ENCODE results near the gene LZIC.

DNA sequence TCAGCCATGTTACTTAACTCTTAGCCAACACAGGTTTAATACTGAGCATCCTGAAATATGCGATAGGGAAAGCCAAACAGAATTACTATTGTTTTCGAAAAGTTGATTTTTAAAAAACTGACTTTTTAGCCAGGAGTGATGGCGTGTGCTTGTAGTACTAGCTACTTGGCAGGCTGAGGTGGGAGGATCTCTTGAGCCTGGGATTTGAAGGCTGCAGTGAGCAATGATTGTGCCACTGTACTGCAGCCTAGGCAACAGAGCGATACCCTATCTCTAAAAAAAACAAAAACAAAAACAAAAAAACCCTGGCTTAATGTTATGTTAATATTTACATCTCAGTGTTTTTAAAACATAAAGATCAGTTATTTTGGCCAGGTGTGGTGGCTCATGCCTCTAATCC, 16.8 kb upstream of the LZIC start:
- TF ChIP-seq, protein P1, sequence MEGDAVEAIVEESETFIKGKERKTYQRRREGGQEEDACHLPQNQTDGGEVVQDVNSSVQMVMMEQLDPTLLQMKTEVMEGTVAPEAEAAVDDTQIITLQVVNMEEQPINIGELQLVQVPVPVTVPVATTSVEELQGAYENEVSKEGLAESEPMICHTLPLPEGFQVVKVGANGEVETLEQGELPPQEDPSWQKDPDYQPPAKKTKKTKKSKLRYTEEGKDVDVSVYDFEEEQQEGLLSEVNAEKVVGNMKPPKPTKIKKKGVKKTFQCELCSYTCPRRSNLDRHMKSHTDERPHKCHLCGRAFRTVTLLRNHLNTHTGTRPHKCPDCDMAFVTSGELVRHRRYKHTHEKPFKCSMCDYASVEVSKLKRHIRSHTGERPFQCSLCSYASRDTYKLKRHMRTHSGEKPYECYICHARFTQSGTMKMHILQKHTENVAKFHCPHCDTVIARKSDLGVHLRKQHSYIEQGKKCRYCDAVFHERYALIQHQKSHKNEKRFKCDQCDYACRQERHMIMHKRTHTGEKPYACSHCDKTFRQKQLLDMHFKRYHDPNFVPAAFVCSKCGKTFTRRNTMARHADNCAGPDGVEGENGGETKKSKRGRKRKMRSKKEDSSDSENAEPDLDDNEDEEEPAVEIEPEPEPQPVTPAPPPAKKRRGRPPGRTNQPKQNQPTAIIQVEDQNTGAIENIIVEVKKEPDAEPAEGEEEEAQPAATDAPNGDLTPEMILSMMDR (conservative IDR thresholded peaks at IDR 0.05 in 1 of 2, IDR thresholded peaks at IDR 0.05 in 1 of 2; ENCODE audit: extremely low read depth in 1 of 2, insufficient read depth in 1 of 2, low read depth in 1 of 2, low read length in 2 of 2): no peak
- TF ChIP-seq EZH2 (IDR thresholded peaks at IDR 0.05; ENCODE audit: borderline replicate concordance, low read length): no peak

Data from mammary epithelial cell (primary cell).